Astrocyte (in vitro differentiated cells and primary cell): ENCODE data around the gene GPC5.
"Not testable (repeated sequence)": the region's sequence is repeated elsewhere in the genome, so short reads cannot be mapped to it uniquely, and the experiment has no call there.

ENCODE experiments used
- CTCF ChIP-seq: IDR thresholded peaks from 2 replicates; pipeline ENCODE4 v1.5.1; 2011; ENCODE audit warnings: low read depth, mild to moderate bottlenecking, inconsistent platforms, low read length, moderate library complexity; ENCODE audit not compliant: insufficient read depth
- EZH2 ChIP-seq: IDR thresholded peaks from 2 replicates; pipeline ENCODE4 v1.6.1; 2012; ENCODE audit warnings: mild to moderate bottlenecking, low read length, inconsistent platforms; ENCODE audit not compliant: insufficient read depth

GRCh38 chr13:92752705-92753104 lies 1354.3 kb downstream of the GPC5 start:
- not testable (repeated sequence) for TF ChIP-seq CTCF, EZH2
